Panc1 (cell line): ENCODE data around the gene SYT5.

Source experiments
- CTCF ChIP-seq: fragments of 450-650 bp; IDR thresholded peaks from 2 replicates; pipeline ENCODE4 v1.5.1; 2017; ENCODE audit warnings: mild to moderate bottlenecking
- POLR2AphosphoS5 ChIP-seq: IDR thresholded peaks from 2 replicates; pipeline ENCODE4 v1.6.1; 2012; ENCODE audit warnings: mild to moderate bottlenecking, low read depth, low read length, moderate library complexity
- REST ChIP-seq, 2 experiments: IDR thresholded peaks; 2 replicates each; pipeline ENCODE4 v1.6.1; 2011 to 2012; ENCODE audit warnings: low read depth in 2 of 2, control low read depth in 1 of 2, low read length in 1 of 2, mild to moderate bottlenecking in 1 of 2, moderate library complexity in 1 of 2; ENCODE audit not compliant: insufficient read depth in 1 of 2
- SIN3A ChIP-seq: IDR thresholded peaks from 2 replicates; pipeline ENCODE4 v1.6.1; 2012; ENCODE audit warnings: low read depth, mild to moderate bottlenecking, low read length, moderate library complexity, borderline replicate concordance; ENCODE audit not compliant: insufficient read depth

GRCh38 chr19:55199620-55200204 is 19.6 kb upstream of the SYT5 start:
- TF ChIP-seq CTCF: no peak
- no peak for TF ChIP-seq POLR2AphosphoS5
- no peak for TF ChIP-seq REST (IDR thresholded peaks at IDR 0.05; ENCODE audit: insufficient read depth in 1 of 2, low read depth in 2 of 2, low read length in 1 of 2)
- no peak for TF ChIP-seq SIN3A
